ENCODE measurements around the gene FAM228B.

Gene FAM228B

DNA sequence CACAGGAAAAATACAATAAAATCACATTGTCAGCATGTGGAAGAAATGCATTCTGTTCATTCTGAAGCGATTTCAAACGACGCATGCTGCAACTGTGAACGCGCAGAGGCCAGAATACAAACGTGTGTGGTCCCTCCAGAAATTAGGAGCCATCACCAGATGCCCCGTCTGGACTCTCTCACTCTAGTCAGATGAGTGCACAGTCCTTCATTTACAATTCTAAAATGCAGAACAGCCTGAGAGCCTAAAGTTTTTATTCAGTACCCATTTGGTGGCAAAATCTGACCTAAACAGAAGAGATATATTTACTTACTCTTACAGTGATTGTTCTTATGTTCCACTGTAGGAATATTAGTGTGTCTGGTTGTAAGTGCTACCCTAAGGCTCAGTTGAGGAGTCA is 88.1 kb downstream of the FAM228B start:
- Histone ChIP-seq H3F3A (ENCODE audit: low read depth) (no peaks in the 10 kb centered on the region), H3K36me3 (ENCODE audit: insufficient read depth, low read length) (peaks cover 36% of the 10 kb centered on the region; the same call in 1 of the 2 replicates), H4K20me1 (ENCODE audit: insufficient read depth, low read length, poor library complexity, severe bottlenecking) (no peaks in the 10 kb centered on the region), H3K79me2 (ENCODE audit: insufficient read depth, low read length) (no peaks in the 10 kb centered on the region), H2AFZ (ENCODE audit: low read length) (no peak overlapping the region), H3K9me3 (ENCODE audit: insufficient read depth, low read depth, low read length) (no peaks in the 10 kb centered on the region), H3K9ac (ENCODE audit: low read depth, low read length, poor library complexity, severe bottlenecking) (no peak overlapping the region), H3K4me3 (ENCODE audit: low read length, poor library complexity, severe bottlenecking) (no peak overlapping the region), H3K27me3 (ENCODE audit: insufficient read depth, low read length, poor library complexity, severe bottlenecking) (no peaks in the 10 kb centered on the region), H3K4me1 (ENCODE audit: insufficient read depth, low read length, poor library complexity, severe bottlenecking) (no peaks in the 10 kb centered on the region), H3K9me2 (replicated peaks; ENCODE audit: low read depth, low read length) (no peaks in the 10 kb centered on the region), H3K4me2 (ENCODE audit: low read depth, low read length, poor library complexity, severe bottlenecking) (no peak overlapping the region)
- TF ChIP-seq, protein P1, sequence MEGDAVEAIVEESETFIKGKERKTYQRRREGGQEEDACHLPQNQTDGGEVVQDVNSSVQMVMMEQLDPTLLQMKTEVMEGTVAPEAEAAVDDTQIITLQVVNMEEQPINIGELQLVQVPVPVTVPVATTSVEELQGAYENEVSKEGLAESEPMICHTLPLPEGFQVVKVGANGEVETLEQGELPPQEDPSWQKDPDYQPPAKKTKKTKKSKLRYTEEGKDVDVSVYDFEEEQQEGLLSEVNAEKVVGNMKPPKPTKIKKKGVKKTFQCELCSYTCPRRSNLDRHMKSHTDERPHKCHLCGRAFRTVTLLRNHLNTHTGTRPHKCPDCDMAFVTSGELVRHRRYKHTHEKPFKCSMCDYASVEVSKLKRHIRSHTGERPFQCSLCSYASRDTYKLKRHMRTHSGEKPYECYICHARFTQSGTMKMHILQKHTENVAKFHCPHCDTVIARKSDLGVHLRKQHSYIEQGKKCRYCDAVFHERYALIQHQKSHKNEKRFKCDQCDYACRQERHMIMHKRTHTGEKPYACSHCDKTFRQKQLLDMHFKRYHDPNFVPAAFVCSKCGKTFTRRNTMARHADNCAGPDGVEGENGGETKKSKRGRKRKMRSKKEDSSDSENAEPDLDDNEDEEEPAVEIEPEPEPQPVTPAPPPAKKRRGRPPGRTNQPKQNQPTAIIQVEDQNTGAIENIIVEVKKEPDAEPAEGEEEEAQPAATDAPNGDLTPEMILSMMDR (conservative IDR thresholded peaks at IDR 0.05; ENCODE audit: low read length) = no peak
- TF ChIP-seq EZH2phosphoT487 (IDR thresholded peaks at IDR 0.05; ENCODE audit: borderline replicate concordance) = no peak

DNA sequence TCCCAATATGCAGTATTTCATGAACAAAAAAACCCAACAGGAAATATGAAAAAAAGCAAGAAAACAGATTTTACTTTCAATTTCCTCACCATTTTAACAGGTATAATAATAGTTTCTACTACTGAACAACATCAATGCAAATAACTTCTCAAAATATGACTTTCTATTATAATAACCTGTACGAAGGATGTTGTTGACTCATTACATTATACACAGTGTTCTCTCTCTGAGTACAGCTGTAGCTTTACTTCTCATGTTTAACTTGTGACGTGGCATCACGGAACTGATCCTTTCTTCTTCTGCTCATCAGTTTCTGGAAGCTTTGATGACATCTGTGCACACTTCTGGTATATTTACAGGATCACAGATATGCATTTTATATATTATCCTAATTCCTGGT is 91.6 kb downstream of the FAM228B start:
- TF ChIP-seq EZH2phosphoT487 (IDR thresholded peaks at IDR 0.05; ENCODE audit: borderline replicate concordance) = no peak
- TF ChIP-seq, protein P1 (conservative IDR thresholded peaks at IDR 0.05; ENCODE audit: low read length) = no peak
- H3K9me3 ChIP-seq (ENCODE audit: insufficient read depth, low read depth, low read length) = no peaks in the 10 kb centered on the region
- no peak overlapping the region for H2AFZ ChIP-seq (ENCODE audit: low read length)
- H3F3A ChIP-seq (ENCODE audit: low read depth) = no peaks in the 10 kb centered on the region
- no peaks in the 10 kb centered on the region for H3K27me3 ChIP-seq (ENCODE audit: insufficient read depth, low read length, poor library complexity, severe bottlenecking)
- H3K4me2 ChIP-seq (ENCODE audit: low read depth, low read length, poor library complexity, severe bottlenecking) = no peak overlapping the region
- H4K20me1 ChIP-seq (ENCODE audit: insufficient read depth, low read length, poor library complexity, severe bottlenecking) = no peaks in the 10 kb centered on the region
- no peaks in the 10 kb centered on the region for H3K9me2 ChIP-seq (replicated peaks; ENCODE audit: low read depth, low read length)
- no peaks in the 10 kb centered on the region for H3K79me2 ChIP-seq (ENCODE audit: insufficient read depth, low read length)
- no peaks in the 10 kb centered on the region for H3K4me1 ChIP-seq (ENCODE audit: insufficient read depth, low read length, poor library complexity, severe bottlenecking)
- H3K36me3 ChIP-seq (ENCODE audit: insufficient read depth, low read length) = peaks cover 31% of the 10 kb centered on the region; the same call in 1 of the 2 replicates
- H3K4me3 ChIP-seq (ENCODE audit: low read length, poor library complexity, severe bottlenecking) = no peak overlapping the region
- no peak overlapping the region for H3K9ac ChIP-seq (ENCODE audit: low read depth, low read length, poor library complexity, severe bottlenecking)

All from Loucy (cell line).